GM12874 (cell line): ENCODE results near the gene TRIM37.

ENCODE experiments used
- CTCF ChIP-seq: IDR thresholded peaks from 2 replicates; pipeline ENCODE4 v1.5.1; 2011; ENCODE audit warnings: low read depth, mild to moderate bottlenecking, control low read depth, low read length, moderate library complexity; ENCODE audit not compliant: insufficient read depth

Gene TRIM37

GRCh38 chr17:58969612-58970011, 137.1 kb downstream of the TRIM37 start:
- no peak for TF ChIP-seq CTCF

- TF ChIP-seq CTCF = no peak
These were observed 137.5 kb downstream of the TRIM37 start for GRCh38 chr17:58969156-58969555.

- TF ChIP-seq CTCF = no peak
These were observed 138.1 kb downstream of the TRIM37 start for GRCh38 chr17:58968426-58969061.

GRCh38 chr17:58966208-58966607, 140.5 kb downstream of the TRIM37 start:
- no peak for TF ChIP-seq CTCF

GRCh38 chr17:58965221-58965620, 141.5 kb downstream of the TRIM37 start:
- no peak for TF ChIP-seq CTCF

GRCh38 chr17:58960068-58960467, 146.6 kb downstream of the TRIM37 start:
- TF ChIP-seq CTCF = peak; percentile 22; the same call in 1 of the 2 replicates

- TF ChIP-seq CTCF = no peak
These were observed 149.5 kb downstream of the TRIM37 start for GRCh38 chr17:58956997-58957724.
